DMS79 (cell line): Measurements from ENCODE around the gene SGCD.

Experiments
- DNase-seq: peaks from one replicate; lab custom pipeline; 2025; lab: John Stamatoyannopoulos, UW

Gene SGCD

DNA sequence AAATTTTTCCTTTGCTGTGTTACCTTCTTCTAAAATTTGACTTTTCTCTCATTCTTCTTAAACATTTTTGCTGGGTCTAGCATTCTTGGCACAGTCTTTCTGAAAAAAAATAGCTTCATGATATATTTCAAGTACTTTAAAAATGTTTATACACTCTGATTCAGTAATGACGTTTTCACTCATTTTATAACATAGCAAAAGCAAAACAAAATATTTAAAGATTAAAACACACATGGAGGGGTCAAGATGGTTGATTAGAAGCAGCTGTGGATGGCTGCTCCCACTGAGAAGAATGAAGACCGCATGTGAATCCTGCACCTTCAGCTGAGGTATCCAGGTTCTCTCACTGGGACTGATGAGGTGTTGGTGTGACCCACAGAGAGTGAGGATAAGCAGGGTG is 188.2 kb downstream of the SGCD start:
- DNase-seq: no peak

DNA sequence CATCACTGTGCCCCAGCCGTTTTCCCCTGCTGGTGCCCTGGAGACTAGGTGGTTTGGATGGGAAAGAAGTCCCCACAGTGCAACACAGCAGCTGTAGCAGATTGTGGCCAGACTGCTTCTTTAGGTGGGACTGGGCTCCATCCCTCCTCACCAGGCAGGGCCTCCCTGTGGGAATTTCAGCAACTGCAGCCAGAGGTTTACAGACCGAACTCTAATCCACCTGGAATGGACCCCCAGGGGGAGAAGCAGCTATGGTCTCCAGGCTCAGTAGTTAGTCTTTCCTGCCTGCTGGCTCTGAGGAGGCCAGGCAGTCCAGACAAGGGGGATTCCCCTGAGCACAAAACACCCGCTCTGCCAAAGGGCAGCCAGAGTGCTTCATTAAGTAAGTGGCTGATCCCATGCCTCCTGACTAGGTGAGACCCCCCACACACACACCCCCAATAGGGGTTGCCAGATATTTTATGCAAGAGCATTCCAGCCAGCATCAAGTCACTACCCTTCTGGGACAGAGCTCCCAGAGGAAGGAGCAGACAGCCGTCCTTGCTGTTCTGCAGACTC is 188.9 kb downstream of the SGCD start:
- no peak for DNase-seq

DNA sequence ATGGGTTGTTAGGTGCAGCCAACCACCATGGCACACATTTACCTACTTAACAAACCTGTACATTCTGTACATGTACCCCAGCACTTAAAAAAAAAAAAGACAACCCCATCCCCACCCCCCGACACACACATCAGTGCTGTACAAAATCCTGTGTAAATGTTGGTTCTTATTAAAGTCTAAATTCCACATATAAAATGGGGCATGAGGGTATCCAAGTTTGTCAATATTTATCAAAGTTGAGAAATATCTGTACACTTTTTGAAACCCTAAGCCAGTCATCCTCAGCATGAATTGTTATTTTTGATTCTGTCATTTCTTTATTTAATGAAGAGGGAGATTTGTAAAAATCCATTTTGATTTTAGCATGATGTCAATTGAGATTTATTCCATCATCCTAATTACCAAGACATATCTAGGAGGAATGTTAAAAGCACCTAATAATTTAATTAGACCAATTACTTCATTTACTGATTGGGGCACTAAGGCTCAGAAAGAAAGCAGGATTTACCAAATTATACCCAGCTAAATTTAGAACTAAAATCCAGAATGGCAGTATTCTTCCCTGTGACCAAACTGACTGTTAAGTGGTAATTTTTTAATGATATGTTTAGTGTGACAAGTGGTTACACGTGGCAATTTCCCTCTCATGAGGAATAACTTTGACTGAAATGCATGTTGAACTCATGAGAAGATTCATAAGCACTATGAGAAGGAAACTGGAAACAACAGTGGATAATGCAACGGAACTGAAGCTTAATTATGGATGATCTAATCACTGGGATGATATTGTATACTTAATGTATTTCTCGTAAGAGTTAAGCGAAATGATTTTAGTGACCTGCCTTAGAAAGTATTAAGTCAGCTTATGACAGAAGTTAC is 195.9 kb downstream of the SGCD start:
- no peak for DNase-seq

DNA sequence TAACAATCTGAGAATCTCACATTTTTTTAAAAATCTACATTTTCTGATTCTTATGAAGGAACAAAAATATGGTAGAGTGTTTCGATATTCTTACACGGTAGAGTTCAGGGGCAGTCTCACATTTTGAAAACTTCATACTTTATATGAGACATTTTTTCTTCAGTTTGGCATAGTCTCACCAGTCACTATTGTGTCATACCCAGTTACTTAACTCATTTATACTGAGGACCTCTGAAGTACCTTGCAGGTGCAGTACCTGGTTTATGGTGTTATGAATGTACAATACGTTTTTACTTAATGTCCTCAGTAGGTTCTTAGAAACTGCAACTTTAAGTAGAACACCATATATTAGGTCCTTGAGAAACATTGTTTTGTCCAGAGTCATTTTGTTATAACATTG is 196.6 kb downstream of the SGCD start:
- DNase-seq: no peak

DNA sequence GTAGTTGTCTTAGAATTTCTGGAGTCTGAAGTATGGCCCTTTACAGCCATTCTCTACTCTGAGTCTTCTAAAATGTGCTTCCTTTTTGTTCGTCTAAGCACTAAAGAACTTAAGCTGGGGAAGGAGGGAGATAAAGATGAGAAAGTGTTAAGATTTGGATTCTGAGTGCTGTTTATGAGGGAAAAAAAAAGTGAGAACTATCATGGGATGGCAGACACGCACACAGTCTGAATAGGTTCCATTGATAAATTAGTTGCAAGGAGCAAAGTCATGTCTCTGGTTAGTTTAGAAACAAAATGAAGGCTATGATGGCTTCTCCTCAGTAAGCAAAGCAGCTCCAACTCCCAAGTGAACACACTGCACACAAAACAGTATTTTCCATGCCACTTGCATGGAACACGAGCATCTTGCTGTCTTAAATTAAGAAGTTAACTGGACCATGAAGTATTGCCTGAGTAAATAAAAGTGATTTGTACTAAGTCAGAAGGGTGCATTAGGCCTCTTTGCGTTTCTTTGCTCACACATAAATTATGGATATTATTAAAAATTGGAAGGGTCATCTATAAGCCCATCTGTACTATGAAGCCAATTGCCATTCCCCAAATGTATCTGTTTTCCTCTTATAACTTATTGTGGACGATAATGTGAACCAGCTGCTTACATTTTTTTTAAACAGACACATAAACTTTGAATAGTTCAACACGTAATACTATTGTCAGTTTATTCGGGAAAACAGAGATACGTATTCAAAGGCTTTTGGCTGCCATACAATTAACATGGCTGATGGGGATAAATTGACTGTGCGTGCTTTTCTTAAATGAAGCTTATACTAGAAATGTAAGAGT is 199.3 kb downstream of the SGCD start:
- DNase-seq: no peak

DNA sequence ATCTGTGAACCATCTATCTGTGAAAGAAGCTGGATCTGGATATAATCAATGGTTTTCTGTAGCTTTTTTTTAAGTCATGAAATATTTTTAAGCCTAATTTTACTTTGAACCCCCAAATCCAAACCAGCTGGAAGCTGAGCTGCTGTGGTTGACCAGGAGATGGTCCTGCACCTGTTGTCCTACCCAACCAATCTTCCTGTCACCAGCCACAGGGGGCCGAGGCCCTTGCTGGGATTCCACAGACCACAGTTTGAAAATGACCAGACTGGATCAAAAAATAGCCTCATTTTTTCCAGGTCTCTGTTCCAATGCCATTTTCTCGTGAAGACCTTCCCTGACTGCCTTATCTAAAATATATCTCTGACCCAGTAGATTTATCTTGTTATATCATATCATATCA is 200.6 kb downstream of the SGCD start:
- DNase-seq: no peak

DNA sequence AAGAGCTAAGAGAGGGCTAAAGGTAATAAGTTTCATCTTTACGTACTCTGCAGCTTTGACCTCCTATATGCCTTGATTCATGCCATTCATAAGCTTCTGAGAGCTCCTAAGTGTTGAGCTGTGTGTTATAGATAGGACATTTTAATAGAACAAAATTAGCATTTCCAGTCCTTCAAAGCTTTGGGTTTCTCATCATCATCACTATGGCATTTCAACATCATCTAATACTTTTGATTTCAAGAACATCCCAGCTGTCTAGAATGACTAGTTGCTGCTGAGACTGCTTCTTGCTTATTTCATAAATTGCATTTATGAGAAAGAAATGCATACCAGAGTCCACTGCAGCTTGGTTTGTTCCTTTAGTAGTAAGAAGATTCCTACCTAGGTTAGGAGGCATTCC is 201.7 kb downstream of the SGCD start:
- no peak for DNase-seq

DNA sequence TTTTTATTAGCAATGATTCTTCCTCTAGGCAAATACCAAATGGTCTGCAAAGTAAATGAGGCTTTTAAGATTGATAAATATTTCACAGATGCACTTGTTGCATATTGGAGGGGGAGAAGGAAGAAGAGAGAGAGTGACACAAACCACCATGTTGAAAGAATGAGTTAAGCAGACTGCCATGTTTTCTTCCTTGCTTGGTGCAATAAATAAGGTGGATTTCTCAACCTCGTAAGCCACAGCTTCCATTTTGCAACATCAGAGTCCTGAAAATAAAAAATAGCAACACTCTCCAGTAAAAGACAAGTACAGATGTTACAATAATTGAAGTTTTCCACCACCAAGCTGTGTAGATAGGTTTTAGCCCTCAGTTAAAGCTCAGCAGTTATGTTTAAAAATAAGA is 202.9 kb downstream of the SGCD start:
- no peak for DNase-seq

DNA sequence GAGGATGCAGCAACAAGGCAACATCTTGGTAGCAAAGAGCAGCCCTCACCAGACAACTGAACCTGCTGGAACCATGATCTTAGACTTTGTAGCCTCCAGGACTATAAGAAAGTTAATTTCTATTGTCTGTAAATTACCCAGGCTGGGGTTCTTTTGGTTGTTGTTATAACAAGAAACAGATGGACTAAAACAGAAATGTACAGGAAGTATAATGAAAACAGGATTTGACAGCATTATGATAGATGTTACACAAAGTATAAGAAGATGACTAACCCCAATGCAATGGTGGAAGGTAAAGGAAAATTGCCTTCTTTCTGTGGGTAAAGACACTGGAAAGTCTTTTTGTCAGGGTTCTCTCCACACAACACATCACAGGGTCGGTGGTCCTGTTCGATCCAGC is 204.2 kb downstream of the SGCD start:
- DNase-seq: no peak

DNA sequence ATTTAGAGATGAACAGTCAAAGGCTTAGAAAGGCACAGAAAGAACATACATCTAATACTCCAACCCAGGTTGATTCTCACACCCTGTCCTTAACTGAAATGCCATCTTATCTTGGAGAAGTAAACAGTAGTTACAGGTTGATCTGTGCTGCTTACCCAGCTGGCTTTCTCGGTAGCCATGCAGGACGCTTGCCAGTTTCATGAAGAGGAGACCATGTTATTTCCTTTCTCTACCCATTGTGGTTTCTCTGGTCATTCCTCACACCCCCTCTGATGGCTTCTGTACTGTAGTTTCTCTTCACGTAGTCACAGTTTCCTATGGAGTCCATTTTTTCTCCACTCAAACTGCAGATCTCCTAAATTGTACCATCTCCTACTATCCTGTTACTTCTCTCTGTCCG is 206.0 kb downstream of the SGCD start:
- DNase-seq: no peak

DNA sequence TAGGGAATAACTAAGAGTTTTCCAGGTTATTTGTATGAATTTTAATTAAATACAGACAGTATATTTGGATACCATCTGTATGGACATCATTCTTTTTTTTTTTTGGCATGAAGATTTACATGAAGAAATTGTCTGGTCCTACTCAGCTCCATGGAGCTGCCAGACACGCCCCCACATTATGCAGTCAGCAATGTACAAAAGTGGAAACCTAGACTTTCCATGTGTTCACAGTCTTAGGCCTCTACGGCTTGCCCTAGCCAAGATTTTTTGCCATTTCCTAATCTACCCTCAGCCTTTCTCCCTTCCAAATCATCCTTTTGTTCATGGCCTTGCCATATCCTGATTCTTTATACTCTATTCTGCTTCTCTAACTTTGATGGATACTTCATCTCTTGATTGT is 207.1 kb downstream of the SGCD start:
- DNase-seq: no peak

DNA sequence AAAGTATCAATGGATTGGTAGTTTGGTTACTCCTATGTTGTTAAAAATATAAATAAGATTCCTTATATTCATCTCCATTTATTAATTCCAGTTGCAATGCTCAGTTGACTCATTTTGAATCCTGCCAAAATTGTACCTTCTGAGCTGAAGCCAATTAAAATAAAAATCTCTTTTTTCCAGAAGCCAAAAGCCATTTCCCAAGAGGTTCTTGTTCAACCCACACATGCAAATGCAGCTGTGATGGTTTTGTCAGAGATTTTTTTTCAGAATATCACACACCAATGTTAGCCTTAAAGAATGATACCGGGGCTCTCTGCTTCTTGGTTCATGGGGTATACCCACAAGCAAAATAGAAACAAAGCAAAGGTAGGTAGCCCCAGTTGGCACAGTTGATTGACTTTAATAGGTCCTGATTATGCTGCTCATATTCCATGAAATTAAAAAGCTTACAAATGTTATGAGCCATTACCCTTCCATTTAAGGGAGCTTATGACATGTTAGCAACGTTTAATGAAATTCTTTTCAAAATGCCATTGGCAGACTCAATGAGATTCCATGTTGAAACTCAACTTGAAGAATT is 208.0 kb downstream of the SGCD start:
- no peak for DNase-seq

DNA sequence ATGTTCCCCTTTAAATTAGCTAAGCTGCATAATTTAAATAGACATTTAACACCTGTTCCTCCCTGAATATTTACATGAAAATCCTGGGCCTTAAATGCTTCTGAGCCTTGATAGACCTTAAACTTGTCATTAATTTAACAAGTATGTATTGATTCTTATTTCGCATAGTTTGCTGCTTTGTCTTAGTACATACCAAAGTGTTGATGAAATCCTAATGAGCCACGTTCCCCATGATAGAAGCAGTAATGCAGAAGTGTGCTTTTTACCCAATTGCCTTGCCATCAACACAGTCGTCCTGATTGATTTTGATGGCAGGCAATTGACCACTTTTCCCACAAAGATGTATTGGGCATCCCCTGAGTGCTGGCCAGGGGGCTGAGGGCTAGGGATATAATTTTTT is 213.5 kb downstream of the SGCD start:
- no peak for DNase-seq

DNA sequence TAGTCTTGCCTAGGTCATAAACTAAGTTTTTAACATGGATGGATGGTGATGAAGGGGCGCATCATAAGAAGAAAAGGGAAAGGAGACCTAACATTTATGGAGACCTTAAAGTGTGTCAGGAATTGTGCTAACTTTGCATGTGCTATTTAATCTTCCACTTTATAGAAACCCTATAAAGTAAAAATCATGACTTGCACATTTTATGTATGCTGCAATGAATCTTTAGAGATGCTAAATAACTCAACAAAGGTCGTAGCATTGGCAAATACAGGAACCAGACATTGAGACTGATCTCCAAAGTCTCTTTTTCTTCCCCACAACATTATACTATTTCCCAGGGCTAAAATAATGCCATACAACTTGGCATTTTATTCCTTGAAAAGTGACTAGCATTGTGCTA is 214.6 kb downstream of the SGCD start:
- no peak for DNase-seq

DNA sequence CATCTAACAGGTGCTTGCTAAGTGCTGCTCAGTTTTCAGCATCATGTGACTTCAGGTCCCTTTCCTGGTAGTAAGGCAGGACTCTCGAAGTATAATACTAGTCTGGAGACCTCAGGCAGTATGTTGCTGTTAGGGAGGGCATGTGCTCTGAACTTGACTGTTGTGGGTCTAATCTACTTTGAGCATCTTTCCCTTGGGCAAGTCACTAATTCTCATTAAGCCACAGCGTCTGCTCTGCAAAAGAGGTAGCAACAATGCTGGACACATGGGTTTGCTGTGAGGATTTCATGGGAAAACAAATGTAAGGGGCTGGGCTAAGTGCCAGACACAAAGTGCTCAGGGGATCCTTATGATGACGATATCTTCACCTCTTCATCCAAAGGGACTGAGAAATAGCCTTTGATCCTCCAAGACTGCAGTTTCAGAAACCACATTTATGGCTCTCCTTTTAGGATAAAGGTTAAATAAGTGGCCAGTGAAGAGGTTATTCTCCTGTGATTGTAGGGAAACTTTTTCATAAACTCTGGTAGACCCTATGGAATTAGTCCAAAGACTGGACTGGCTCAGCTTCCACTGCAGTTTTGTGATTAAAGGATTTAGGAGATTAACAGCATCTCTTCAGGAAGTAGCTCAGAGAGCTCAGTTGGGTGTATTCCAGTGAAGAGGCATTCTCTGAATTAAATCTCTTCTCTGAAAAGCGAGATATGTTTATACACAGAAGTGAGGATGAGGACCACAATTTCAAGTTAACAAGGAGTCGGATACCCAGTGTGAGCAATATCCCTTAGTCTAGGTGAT is 216.6 kb downstream of the SGCD start:
- no peak for DNase-seq

DNA sequence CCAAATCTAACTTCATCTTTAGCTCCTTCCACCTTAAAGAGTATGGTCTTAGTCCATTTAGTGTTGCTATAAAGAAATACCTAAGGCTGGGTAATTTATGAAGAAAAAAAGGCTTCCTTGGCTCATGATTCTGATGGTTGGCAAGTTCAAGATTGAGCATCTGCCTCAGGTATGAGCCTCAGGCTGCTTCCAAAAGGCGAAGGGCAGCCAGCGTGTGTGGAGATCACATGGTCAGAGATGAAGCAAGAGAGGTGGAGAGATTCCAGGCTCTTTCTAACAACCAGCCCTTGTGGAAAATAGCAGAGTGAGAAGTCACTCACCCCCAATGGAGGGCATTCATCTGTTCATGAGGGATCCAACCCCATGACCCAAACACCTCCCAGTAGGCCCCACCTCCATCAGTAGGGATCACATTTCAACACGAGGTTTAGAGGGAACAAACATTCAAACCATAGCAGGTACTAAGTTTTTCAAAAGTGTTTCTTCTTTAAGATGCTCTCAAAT is 225.9 kb downstream of the SGCD start:
- no peak for DNase-seq

DNA sequence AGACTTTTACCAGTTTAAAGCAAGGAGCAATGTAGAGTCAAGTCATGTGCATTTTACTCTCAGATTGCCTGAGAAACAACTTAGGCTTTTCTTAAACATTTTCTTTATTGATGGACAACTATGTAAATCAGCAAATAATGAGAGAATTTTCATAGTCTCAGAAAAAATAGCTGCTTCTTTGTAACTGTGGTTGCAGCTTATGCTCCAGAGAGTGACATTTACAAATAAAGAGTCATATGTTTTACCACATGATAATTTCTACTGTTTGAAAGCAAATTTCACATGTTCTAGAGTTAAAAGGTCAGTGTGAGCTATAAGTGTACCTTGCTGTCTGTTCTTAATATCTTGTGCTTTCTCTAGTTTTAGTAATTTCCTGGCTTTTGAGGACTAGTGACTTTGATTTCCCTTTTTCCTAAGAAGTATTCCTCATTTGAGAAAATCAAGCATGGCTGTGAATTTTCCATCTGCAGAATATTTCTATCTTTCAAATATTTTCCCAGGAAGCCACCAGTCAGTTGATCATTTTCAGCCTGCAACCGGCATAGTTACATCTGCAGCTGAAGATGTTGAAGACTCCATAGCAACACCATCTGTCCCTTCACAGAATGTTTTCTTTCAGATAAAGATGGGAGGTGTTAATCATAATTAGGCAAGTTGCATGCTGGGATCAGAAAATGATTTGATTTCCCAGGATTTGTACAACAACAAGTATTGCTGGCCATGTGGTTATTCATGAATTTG is 229.9 kb downstream of the SGCD start:
- no peak for DNase-seq

DNA sequence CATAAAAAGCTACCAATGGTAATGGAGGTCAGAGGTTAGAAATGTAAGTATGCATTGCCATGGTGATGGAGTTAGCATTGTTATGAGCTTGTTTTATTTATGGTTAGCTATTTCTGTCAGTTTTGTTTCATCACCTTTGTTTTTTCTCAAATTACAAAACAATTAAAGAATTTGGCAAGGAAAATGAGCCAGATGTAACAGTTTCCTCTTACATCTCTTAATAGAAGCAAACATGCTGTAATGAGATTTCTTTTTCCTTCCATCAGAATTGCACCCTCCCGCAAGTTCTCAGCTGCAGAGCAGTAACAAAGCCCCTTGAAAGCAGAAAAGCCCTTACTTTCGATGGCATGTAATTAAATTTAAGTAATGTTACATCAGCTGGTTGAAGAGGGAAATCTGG is 233.0 kb downstream of the SGCD start:
- no peak for DNase-seq

DNA sequence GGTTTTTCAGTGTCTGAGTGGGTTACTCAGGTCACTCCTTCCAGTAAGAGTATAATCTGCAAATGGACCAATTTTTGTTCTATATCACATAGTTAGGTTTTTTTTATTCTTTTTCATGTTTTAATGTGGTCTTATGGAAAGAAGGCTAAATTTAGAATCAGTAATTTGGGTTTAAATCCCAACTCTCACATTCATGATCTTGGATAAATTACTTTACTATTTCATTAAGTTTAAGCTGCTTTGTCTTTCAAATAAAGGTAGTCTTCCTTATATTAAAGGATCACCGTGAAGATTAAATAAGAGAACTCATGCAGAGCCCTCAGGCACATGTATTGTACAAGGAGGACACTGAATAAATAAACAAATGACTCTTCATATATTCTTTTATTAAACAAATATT is 234.7 kb downstream of the SGCD start:
- DNase-seq: no peak

DNA sequence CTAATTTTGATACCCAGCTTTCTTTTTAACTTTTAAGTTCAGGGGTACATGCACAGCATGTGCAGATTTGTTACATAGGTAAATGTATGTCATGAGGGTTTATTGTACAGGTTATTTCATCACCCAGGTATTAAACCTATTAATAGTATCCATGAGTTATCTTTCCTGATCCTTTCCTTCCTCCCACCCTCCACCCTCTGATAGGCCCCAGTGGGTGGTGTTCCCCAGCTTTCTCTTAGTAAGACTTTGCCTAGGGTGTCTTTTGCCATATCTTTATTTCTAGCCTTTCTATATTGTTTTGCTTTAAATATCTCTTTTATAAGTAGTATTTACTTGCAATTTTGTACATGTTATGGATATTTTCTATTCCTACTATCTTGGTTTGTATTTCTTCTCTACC is 243.7 kb downstream of the SGCD start:
- DNase-seq: no peak

DNA sequence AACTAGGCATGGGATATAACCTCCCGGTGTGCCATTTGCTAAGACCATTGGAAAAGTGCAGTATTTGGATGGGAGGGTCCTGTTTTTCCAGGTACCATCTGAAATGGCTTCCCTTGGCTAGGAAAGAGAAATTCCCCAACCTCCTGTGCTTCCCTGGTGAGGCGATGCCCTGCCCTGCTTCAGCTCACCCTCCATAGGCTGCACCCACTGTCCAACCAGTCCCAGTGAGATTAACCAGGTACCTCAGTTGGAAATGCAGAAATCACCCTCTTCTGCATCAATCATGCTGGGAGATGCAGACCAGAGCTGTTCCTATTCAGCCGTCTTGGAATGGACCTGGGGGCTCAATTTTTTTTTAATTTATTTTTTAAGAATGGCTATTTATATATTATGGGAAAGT is 254.8 kb downstream of the SGCD start:
- DNase-seq: no peak
